Adrenal gland (tissue), 5 donors: ENCODE measurements around the gene CDK6.

Source experiments
- POLR2A ChIP-seq, 2 donors: fragments of 450-650 bp; IDR thresholded peaks; one replicate each; pipeline ENCODE4 v1.6.1; 2017; ENCODE audit warnings: antibody characterized with exemption in 2 of 2, mild to moderate bottlenecking in 2 of 2, moderate library complexity in 1 of 2
- TF ChIP-seq, protein P1 (sequence below), 6 experiments: fragments of 450-650 bp in 4 of 6; fragments of 200-600 bp in 2 of 6; sonication (generic) in 1 of 6; IDR thresholded peaks; 1 replicate in 5 of 6; 2 replicates in 1 of 6; pipeline versions ENCODE4 v1.5.1 to v1.8.0; 2016 to 2021; ENCODE audit warnings: antibody characterized with exemption in 6 of 6, mild to moderate bottlenecking in 2 of 6, moderate library complexity in 1 of 6
- donor health status: DM: no; HTN: no; CAD: no.

DNA sequence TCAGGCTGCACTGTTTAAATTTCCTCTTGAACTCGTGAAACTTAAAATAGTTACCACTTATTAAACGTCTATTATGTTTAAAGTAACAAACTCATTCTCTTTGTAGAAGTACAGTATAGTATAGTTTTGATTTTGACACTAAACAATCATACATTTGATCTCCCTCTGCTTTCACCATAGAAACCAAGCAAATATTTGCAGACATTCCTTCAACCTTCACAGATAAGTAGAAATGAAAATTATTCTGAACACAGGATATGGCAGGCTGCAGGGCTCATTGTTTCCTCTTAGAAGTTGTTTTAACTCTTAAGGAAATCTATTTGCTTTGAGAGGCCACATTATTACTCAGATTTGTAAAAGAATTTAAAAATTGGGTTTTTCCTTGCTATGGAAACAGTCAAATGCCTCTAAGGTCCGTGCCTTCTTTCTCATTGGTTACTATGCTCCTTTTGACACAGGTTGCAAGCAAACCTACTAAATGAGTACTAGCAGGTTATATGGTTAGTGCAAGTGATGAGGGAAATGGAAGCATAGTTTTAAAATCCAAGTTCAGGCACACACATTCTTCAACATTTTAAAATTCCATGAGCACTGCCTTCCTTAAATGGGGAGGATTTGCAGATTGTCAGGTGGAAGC, 153.4 kb downstream of the CDK6 start:
- TF ChIP-seq, protein P1, sequence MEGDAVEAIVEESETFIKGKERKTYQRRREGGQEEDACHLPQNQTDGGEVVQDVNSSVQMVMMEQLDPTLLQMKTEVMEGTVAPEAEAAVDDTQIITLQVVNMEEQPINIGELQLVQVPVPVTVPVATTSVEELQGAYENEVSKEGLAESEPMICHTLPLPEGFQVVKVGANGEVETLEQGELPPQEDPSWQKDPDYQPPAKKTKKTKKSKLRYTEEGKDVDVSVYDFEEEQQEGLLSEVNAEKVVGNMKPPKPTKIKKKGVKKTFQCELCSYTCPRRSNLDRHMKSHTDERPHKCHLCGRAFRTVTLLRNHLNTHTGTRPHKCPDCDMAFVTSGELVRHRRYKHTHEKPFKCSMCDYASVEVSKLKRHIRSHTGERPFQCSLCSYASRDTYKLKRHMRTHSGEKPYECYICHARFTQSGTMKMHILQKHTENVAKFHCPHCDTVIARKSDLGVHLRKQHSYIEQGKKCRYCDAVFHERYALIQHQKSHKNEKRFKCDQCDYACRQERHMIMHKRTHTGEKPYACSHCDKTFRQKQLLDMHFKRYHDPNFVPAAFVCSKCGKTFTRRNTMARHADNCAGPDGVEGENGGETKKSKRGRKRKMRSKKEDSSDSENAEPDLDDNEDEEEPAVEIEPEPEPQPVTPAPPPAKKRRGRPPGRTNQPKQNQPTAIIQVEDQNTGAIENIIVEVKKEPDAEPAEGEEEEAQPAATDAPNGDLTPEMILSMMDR (IDR thresholded peaks at IDR 0.05) = no peak
- TF ChIP-seq POLR2A (IDR thresholded peaks at IDR 0.05) = no peak
